ENCODE results near the gene TMUB2.

TMUB2 gene

GRCh38 chr17:44177640-44178039, 9.1 kb upstream of the TMUB2 start:
- no peak for DNase-seq

- no peak for DNase-seq
Measured at GRCh38 chr17:44178133-44178532, 8.6 kb upstream of the TMUB2 start.

GRCh38 chr17:44183024-44183423, 3.7 kb upstream of the TMUB2 start:
- no peak for DNase-seq

GRCh38 chr17:44184212-44184810, 2.5 kb upstream of the TMUB2 start:
- no peak for DNase-seq

GRCh38 chr17:44187131-44187899, 543 bp downstream of the TMUB2 start:
- DNase-seq: no peak

- no peak for DNase-seq
Measured at GRCh38 chr17:44188576-44189403, 2.0 kb downstream of the TMUB2 start.

- DNase-seq: no peak
Measured at GRCh38 chr17:44190481-44190880, 3.7 kb downstream of the TMUB2 start.

- DNase-seq: no peak
Measured at GRCh38 chr17:44191369-44191768, 4.6 kb downstream of the TMUB2 start.

GRCh38 chr17:44191941-44192496, 5.2 kb downstream of the TMUB2 start:
- DNase-seq: no peak

GRCh38 chr17:44192750-44193149, 6.0 kb downstream of the TMUB2 start:
- no peak for DNase-seq

- DNase-seq: no peak
Measured at GRCh38 chr17:44193326-44194084, 6.7 kb downstream of the TMUB2 start.

GRCh38 chr17:44197107-44197506, 10.3 kb downstream of the TMUB2 start:
- no peak for DNase-seq

GRCh38 chr17:44197980-44198720, 11.4 kb downstream of the TMUB2 start:
- no peak for DNase-seq

- no peak for DNase-seq
Measured at GRCh38 chr17:44198721-44199552, 12.2 kb downstream of the TMUB2 start.

- peak; percentile 91 for DNase-seq
Measured at GRCh38 chr17:44199553-44200477, 13.0 kb downstream of the TMUB2 start, which contains the start of gene ATXN7L3. ATXN7L3 (minus strand) TSS chr17:44199884; CDS start chr17:44198070, 1,814 bp downstream.

- DNase-seq: no peak
Measured at GRCh38 chr17:44200478-44201155, 13.8 kb downstream of the TMUB2 start.

- no peak for DNase-seq
Measured at GRCh38 chr17:44202756-44203155, 16.0 kb downstream of the TMUB2 start.

GRCh38 chr17:44203731-44204440, 17.1 kb downstream of the TMUB2 start:
- peak; percentile 61 for DNase-seq
